AG04449 (cell line): Measurements from ENCODE around the gene CMTM2.
A peak's percentile ranks its signal among the peaks of the same experiment; 100 is the strongest.

Experiments
- CTCF ChIA-PET: fragments of 350-600 bp; formaldehyde crosslinking; extraction: SDS; loops from one replicate; lab custom pipeline; 2021; ENCODE audit warnings: antibody characterized with exemption; lab: Yijun Ruan, JAX
- POLR2A ChIA-PET: fragments of 400-600, 350-600 bp; formaldehyde crosslinking; extraction: SDS; loops from one replicate; lab custom pipeline; 2020; ENCODE audit warnings: antibody characterized with exemption, inconsistent platforms; lab: Yijun Ruan, JAX
- DNase-seq: peaks from one replicate; pipeline ENCODE4 v3.0.0-alpha.2; 2010; ENCODE audit warnings: low read depth, low spot score
- H3K4me3 ChIP-seq: 2 replicates; pipeline ENCODE4 v1.5.1; 2011; ENCODE audit warnings: low read depth, mild to moderate bottlenecking, control low read depth, low read length
- CTCF ChIP-seq: IDR thresholded peaks from one replicate; pipeline ENCODE4 v1.5.1; 2011; ENCODE audit warnings: mild to moderate bottlenecking, moderate library complexity, low read length, control low read depth, inconsistent platforms; ENCODE audit not compliant: insufficient read depth; ENCODE audit errors: missing control alignments

The CMTM2 gene

DNA sequence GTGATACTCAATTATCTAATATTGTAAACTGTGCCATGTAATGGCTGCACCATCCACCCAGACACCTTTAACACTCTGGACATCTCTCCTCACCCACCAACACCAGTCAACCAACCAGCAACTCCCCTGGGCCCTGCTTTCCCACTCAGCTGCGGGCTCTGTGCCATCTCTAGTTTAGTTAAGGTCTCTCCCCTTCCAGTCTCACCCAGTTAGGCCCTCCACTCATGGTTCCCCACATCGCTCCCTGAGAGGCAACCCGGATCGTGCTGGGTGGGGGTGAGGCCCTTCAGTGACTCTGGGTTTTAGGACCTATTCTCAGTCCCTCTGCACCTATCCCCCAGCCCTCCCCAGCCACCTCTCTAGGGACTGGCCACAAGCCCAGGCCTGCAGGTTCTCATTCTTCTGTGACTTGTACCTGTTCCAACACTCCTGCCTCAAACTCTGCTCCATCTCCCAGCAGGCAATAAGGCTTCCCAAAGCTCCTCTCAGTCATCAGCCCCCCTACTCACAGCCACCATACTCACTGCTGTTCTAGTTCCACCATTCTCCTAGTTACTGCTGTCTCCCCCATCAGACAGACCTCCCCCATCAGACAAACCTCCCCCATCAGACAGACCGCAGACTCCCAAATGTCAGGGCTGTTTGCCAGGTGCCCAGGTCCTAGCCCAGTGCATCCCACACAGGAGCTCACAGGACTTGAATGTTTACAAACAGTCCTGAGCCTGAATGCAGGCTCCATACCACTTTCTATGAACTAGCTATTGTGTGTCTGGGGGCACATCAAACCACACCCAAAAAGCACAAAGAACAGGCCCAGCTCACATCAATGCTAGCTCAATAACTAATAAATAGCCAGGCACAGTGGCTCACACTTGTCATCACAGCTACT lies 31.9 kb upstream of the CMTM2 start:
- CTCF ChIA-PET: interaction anchor here (0.8 to 1.8 kb wide), 2 partner anchors 24 to 61 kb away, joined by 3 read pairs; no protein-coding TSS in a partner anchor

GRCh38 chr16:66548068-66548467 lies 31.2 kb upstream of the CMTM2 start:
- no peak for DNase-seq
- H3K4me3 ChIP-seq: no peak overlapping the region
- no peak for TF ChIP-seq CTCF
- CTCF ChIA-PET: interaction anchor here (0.8 to 1.8 kb wide), 6 partner anchors 17 to 180 kb away, joined by 3 to 5 read pairs (median 3); no protein-coding TSS in a partner anchor
- POLR2A ChIA-PET: no interaction called here

More for the DNA sequence above, 31.9 kb upstream of the CMTM2 start:
- POLR2A ChIA-PET: no interaction called here
- no peak overlapping the region for H3K4me3 ChIP-seq
- no peak for DNase-seq
- no peak for TF ChIP-seq CTCF

GRCh38 chr16:66548868-66549267 lies 30.4 kb upstream of the CMTM2 start:
- TF ChIP-seq CTCF: no peak
- peak overlapping the region; percentile 67 for H3K4me3 ChIP-seq
- ChIA-PET POLR2A (interaction anchor here (1.0 kb wide), 1 partner anchor 47 kb away, joined by 3 read pairs; no protein-coding TSS in a partner anchor), CTCF (interaction anchor here (1.0 to 1.8 kb wide), 5 partner anchors 18 to 179 kb away, joined by 3 to 5 read pairs (median 3); no protein-coding TSS in a partner anchor)
- DNase-seq: no peak

- peak; percentile 16 for TF ChIP-seq CTCF
- DNase-seq: no peak
- ChIA-PET POLR2A (interaction anchor here (1.0 kb wide), 1 partner anchor 47 kb away, joined by 3 read pairs; no protein-coding TSS in a partner anchor), CTCF (interaction anchor here (1.3 to 1.8 kb wide), 3 partner anchors 27 to 102 kb away, joined by 3 to 4 read pairs (median 3); no protein-coding TSS in a partner anchor)
- H3K4me3 ChIP-seq: peak within 1 kb of the TSS; percentile 67
Observed at GRCh38 chr16:66549284-66550131, 29.8 kb upstream of the CMTM2 start, which contains the start of gene TK2. Gene TK2, minus strand, starts transcription at chr16:66550122. Its CDS starts 61 bp downstream, at chr16:66550061.

GRCh38 chr16:66551348-66551759 lies 27.9 kb upstream of the CMTM2 start:
- no peak for DNase-seq
- no peak overlapping the region for H3K4me3 ChIP-seq
- POLR2A ChIA-PET: interaction anchor here (1.7 kb wide), 1 partner anchor 13 kb away, joined by 9 read pairs; no protein-coding TSS in a partner anchor
- no peak for TF ChIP-seq CTCF
- CTCF ChIA-PET: interaction anchor here (0.7 to 1.9 kb wide), 9 partner anchors 12 to 279 kb away, joined by 3 to 7 read pairs (median 4); partner anchors contain the start of genes CMTM2 and NAE1
